Fibroblast of the aortic adventitia (primary cell): Measurements from ENCODE around the gene ASTN1. TPM values are rescaled to one million over a fixed set of nuclear protein-coding genes. Genes with fewer than 3 reads are reported as not detected.

Experiments used
- DNase-seq: peaks from one replicate; pipeline ENCODE4 v3.0.0-alpha.2; 2010; ENCODE audit warnings: low read depth
- H3K4me3 ChIP-seq: 2 replicates; pipeline ENCODE4 v1.5.1; 2011; ENCODE audit warnings: low read depth, mild to moderate bottlenecking, control low read depth, low read length, moderate library complexity
- CTCF ChIP-seq: IDR thresholded peaks from 2 replicates; pipeline ENCODE4 v1.5.1; 2011; ENCODE audit warnings: mild to moderate bottlenecking, low read length, control low read depth, inconsistent platforms; ENCODE audit not compliant: insufficient read depth
- total RNA-seq: library from RNA; depleted of rRNA; stranded (reverse); fragments of >200 nt; gene quantifications from 2 replicates; pipeline ENCODE4 v1.2.3, GENCODE V29; 2012; ENCODE audit warnings: low replicate concordance

Gene ASTN1
- total RNA-seq, 1 donor = under 0.01 TPM

- no peak for DNase-seq
- H3K4me3 ChIP-seq = no peak overlapping the region
- TF ChIP-seq CTCF = no peak
Observed at GRCh38 chr1:176876966-176877515, 287.5 kb downstream of the ASTN1 start.

- DNase-seq = no peak
- H3K4me3 ChIP-seq = no peak overlapping the region
- no peak for TF ChIP-seq CTCF
Observed at GRCh38 chr1:176869577-176869976, 294.9 kb downstream of the ASTN1 start.

GRCh38 chr1:176866011-176866714 is 298.3 kb downstream of the ASTN1 start:
- no peak for TF ChIP-seq CTCF
- peak; percentile 68 for DNase-seq
- no peak overlapping the region for H3K4me3 ChIP-seq

- no peak for DNase-seq
- TF ChIP-seq CTCF = no peak
- H3K4me3 ChIP-seq = no peak overlapping the region
Observed at GRCh38 chr1:176864211-176864610, 300.3 kb downstream of the ASTN1 start.

- H3K4me3 ChIP-seq = no peak overlapping the region
- DNase-seq = no peak
- no peak for TF ChIP-seq CTCF
Observed at GRCh38 chr1:176863613-176864012, 300.9 kb downstream of the ASTN1 start.

GRCh38 chr1:176858433-176858916 is 306.0 kb downstream of the ASTN1 start:
- DNase-seq = no peak
- no peak overlapping the region for H3K4me3 ChIP-seq
- TF ChIP-seq CTCF = no peak

GRCh38 chr1:176857632-176858031 is 306.9 kb downstream of the ASTN1 start:
- H3K4me3 ChIP-seq = no peak overlapping the region
- no peak for DNase-seq
- TF ChIP-seq CTCF = no peak
